Endothelial cell of umbilical vein (primary cell): ENCODE measurements around the gene MYH16.

Experiments
- CTCF ChIP-seq, 2 donors: IDR thresholded peaks; 1 replicate in 1 of 2; 2 replicates in 1 of 2; pipeline ENCODE4 v1.5.1; 2011; ENCODE audit warnings: low read length in 2 of 2, mild to moderate bottlenecking in 2 of 2, moderate library complexity in 2 of 2, control low read depth in 1 of 2, inconsistent platforms in 1 of 2, low read depth in 1 of 2; ENCODE audit not compliant: insufficient read depth in 1 of 2; ENCODE audit errors: extremely low read depth in 1 of 2
- EZH2 ChIP-seq: IDR thresholded peaks from 2 replicates; pipeline ENCODE4 v1.6.1; 2012; ENCODE audit warnings: borderline replicate concordance, low read depth, mild to moderate bottlenecking, moderate library complexity, low read length, inconsistent platforms; ENCODE audit not compliant: severe bottlenecking
- JUN ChIP-seq: IDR thresholded peaks from 2 replicates; pipeline ENCODE4 v1.6.1; 2011; ENCODE audit warnings: borderline replicate concordance, low read depth; ENCODE audit not compliant: insufficient read length, insufficient read depth
- POLR2A ChIP-seq: IDR thresholded peaks from 2 replicates; pipeline ENCODE4 v1.6.1; 2012; ENCODE audit warnings: low read depth, mild to moderate bottlenecking, control low read depth, low read length

GRCh38 chr7:99359465-99360154 lies 87.0 kb downstream of the MYH16 start:
- TF ChIP-seq JUN = no peak
- no peak for TF ChIP-seq POLR2A
- no peak for TF ChIP-seq EZH2
- TF ChIP-seq CTCF (IDR thresholded peaks at IDR 0.05; ENCODE audit: extremely low read depth in 1 of 2, insufficient read depth in 1 of 2, low read depth in 1 of 2, low read length in 2 of 2) = no peak
